Measurements from ENCODE around the gene PROCR.

DNA sequence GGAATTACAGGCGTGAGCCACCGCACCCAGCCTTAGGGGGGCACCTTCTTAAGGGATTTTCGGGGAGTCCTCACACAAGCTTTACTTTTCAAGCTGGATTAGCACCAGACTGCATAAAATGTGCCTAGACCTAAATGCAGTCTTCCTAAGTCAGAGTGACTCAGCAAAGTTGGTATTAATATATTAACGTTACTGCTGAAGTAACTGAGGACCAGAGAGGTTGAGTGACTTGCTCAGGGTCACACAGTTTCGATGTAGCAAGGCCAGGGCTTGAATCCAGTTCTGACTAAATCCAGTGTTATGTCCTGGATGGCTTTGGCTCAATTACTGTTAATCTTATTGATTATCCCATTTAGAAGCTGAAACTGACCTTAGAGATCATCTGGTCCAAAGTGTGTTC, 38.1 kb upstream of the PROCR start:
- TF ChIP-seq PPARA (CRISPR knock-in tag; IDR thresholded peaks at IDR 0.05; ENCODE audit: borderline replicate concordance) (no peak), CREB5 (CRISPR knock-in tag; IDR thresholded peaks at IDR 0.05; ENCODE audit: low read depth) (no peak), ZC3H10 (CRISPR knock-in tag; IDR thresholded peaks at IDR 0.05) (no peak), ZNF8 (CRISPR knock-in tag; IDR thresholded peaks at IDR 0.05) (no peak), ISL1 (CRISPR knock-in tag; IDR thresholded peaks at IDR 0.05) (no peak), CSRNP3 (CRISPR knock-in tag; IDR thresholded peaks at IDR 0.05) (no peak), RARB (CRISPR knock-in tag; IDR thresholded peaks at IDR 0.05) (no peak)
